HFF-Myc (cell line): Measurements from ENCODE around the gene APOD.
A peak's percentile ranks its signal among the peaks of the same experiment; 100 is the strongest.
"Not testable (repeated sequence)": the region's sequence is repeated elsewhere in the genome, so short reads cannot be mapped to it uniquely, and the experiment has no call there.

Experiments
- DNase-seq: peaks from one replicate; pipeline ENCODE4 v3.0.0-alpha.2; 2011; ENCODE audit warnings: low read depth; ENCODE audit errors: extremely low read depth
- H3K4me3 ChIP-seq: replicated peaks from 2 replicates; pipeline ENCODE4 v1.5.1; 2011; ENCODE audit warnings: low read depth, mild to moderate bottlenecking, control low read depth, low read length
- TF ChIP-seq, protein P1 (sequence below): IDR thresholded peaks from 2 replicates; pipeline ENCODE4 v1.5.1; 2012; ENCODE audit warnings: mild to moderate bottlenecking, low read depth, low read length, control low read depth; ENCODE audit errors: missing control alignments

APOD gene

DNA sequence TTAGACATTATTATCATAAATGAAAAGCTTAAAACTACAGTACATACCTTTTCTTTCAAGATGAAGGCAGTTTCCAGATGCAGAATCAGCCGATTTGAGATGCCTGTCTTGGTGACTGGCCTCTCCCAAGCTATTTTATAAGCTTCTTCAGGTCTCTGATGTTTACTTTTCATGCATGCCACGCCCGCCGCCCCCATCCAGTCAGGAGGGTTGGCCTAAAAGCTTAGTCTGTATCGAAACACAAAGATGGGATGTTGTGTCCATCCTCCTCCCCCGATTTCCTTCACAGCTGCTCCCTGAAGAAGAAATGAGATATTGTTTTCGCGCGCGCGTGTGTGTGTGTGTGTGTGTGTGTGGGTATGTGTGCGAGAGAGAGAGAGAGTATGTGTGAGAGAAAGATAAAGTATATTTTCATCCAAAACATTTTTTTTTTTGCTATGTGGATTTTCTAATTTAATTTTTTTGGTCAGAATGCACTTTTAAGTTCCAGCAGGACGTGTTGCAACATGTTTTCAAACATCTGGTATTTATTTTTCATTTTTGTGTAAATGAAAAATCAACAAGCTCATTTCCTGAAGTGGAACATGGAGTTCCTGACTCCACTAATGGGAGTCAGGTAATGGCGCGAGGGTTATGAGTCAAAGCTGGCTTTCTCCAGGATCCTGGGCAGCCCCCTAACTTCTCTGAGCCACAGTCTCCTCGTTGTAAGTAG is at the start of gene APOD:
Gene APOD (minus strand): TSS at position 110 of the 712 bp plus-strand sequence. CDS start 4,479 bp downstream, outside the sequence.
- peak; percentile 60 for DNase-seq
- TF ChIP-seq, protein P1, sequence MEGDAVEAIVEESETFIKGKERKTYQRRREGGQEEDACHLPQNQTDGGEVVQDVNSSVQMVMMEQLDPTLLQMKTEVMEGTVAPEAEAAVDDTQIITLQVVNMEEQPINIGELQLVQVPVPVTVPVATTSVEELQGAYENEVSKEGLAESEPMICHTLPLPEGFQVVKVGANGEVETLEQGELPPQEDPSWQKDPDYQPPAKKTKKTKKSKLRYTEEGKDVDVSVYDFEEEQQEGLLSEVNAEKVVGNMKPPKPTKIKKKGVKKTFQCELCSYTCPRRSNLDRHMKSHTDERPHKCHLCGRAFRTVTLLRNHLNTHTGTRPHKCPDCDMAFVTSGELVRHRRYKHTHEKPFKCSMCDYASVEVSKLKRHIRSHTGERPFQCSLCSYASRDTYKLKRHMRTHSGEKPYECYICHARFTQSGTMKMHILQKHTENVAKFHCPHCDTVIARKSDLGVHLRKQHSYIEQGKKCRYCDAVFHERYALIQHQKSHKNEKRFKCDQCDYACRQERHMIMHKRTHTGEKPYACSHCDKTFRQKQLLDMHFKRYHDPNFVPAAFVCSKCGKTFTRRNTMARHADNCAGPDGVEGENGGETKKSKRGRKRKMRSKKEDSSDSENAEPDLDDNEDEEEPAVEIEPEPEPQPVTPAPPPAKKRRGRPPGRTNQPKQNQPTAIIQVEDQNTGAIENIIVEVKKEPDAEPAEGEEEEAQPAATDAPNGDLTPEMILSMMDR = no peak

GRCh38 chr3:195633351-195633750 is 49.6 kb upstream of the APOD start:
- DNase-seq = not testable (repeated sequence)

More for the DNA sequence above, at the start of gene APOD:
- peak within 1 kb of the TSS; percentile 23 for H3K4me3 ChIP-seq

GRCh38 chr3:195632501-195633185 is 48.9 kb upstream of the APOD start:
- not testable (repeated sequence) for DNase-seq, H3K4me3 ChIP-seq

More at GRCh38 chr3:195633351-195633750, 49.6 kb upstream of the APOD start:
- H3K4me3 ChIP-seq = not testable (repeated sequence)

DNA sequence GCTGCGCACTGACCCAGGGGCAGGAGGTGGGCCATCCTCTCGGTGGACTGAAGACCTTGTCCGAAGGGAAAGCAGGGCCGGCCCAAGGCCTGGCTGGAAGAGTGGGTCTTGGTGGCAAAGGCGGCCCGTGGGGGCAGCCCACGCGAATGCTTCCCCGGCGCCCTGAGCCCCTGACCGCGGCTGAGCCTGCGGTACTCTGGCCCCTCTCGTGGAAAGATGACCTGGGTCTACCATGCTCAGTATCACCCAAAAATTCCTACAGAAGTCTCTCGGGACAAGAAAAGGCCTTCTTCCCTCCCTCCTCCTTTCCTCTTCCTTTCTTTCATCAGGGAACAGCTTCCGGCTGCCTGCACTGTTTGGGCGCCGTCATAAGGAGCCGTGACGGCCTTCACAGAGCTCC is 48.3 kb upstream of the APOD start:
- H3K4me3 ChIP-seq, DNase-seq: not testable (repeated sequence)

DNA sequence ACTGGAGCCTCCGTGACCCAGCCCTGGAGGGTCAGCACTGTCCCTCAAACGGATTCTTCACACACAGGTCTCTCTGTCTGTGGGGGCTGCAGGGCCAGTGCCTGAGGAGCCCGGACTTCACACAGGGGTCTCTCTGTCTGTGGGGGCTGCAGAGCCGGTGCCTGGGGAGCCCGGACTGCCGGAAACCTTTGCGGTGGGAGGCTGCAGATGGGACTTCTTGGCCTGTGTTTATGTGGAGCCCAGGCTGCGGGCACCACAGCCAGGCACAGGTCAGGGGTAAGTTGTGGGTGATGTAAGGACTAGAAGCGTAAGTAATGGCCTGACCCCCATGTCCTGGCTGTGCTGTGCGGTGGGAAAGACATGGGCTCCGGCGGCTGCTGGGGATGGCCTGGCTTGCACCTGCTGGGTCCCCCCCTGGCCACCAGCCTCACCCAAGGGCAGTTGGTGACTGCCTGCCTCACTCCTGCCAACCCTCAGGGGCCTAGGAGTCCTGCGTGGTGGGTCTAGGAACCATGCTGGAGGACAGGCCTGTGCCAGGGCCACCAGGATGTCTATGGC is 47.3 kb upstream of the APOD start:
- H3K4me3 ChIP-seq = not testable (repeated sequence)

DNA sequence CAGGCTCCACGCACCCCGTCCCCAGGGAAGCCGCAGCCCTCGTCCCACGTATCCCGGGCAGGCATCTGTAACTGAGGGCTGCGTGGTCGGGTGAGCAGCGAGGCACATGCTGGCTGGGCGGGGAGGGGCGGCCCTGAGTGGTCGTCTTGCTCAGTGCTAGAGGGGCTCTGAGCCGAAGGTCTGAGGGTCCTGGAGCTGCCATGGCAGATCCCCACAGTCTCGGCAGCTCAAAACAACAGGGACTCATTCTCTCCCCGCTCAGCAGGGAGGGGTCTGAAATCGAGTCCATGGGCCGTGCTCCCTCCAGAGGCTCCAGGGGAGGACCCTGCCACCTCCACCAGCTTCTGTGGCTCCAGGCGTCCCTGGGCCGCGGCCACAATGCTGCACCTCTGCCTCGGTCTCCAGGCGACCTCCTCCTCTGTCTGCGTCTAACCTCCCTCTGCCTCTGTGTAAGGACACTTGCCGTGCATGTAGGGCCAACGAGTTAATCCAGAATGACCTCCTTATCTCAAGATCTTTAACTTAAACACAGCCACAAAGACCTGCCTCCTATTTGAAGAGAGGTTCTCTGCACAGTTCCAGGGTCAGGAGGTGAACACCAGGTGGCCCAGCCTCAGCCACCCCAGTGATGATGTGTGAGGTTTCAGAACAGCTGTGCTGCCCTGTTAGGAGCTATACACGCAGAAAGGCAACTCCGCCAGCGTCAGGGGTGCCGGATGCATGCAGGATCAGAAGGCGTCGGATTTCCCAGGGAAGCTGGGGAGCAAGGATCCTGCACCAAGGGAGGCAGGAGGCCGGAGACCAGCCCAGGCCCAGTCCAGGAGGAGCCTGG is 46.6 kb upstream of the APOD start:
- not testable (repeated sequence) for H3K4me3 ChIP-seq, DNase-seq

More for the DNA sequence above, 47.3 kb upstream of the APOD start:
- not testable (repeated sequence) for DNase-seq

- not testable (repeated sequence) for H3K4me3 ChIP-seq, DNase-seq
Measured at GRCh38 chr3:195629682-195630081, 45.9 kb upstream of the APOD start.

GRCh38 chr3:195628386-195628920 is 44.7 kb upstream of the APOD start:
- not testable (repeated sequence) for DNase-seq, H3K4me3 ChIP-seq

GRCh38 chr3:195627515-195628385 is 44.0 kb upstream of the APOD start:
- DNase-seq, H3K4me3 ChIP-seq: not testable (repeated sequence)

- not testable (repeated sequence) for DNase-seq, H3K4me3 ChIP-seq
Measured at GRCh38 chr3:195624603-195625560, 41.1 kb upstream of the APOD start.

GRCh38 chr3:195624171-195624570 is 40.4 kb upstream of the APOD start:
- not testable (repeated sequence) for H3K4me3 ChIP-seq, DNase-seq

DNA sequence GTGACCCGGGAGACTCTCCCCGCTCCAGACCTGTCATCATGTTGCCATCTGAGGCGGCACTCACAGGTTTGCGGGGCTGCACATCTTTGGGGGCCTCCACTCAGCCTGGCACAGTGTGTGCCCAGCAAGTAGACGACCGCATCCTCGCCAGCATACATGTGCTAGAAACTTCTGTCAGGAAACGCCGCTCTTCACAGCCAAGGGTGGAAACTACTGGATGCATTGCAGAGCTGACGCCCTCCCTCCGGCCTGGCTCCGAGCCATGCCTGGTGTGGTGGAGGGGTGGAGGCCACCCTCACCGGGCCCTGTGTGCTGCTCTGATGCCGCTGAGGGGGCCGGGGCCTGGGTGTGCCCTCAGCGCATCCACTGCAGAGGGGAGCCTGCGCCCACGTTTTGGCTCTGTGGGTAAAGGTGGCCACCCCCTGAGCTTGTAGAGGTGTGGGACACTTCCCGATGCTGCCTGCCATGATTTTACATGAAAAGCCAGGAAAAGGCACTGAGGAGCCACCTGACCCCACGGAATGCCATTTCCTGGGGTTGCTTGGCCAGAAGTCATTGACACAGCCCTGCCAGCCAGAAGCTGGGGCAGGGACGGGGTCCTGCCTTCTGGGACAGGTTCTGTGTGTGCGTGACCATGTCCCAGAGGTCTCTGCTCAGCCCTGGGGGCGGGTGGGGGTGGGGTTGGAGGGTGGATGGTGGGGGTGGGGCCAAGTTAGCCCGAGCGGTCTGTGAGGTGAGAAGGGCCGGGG is 39.7 kb upstream of the APOD start:
- DNase-seq, H3K4me3 ChIP-seq: not testable (repeated sequence)

- not testable (repeated sequence) for H3K4me3 ChIP-seq, DNase-seq
Measured at GRCh38 chr3:195622523-195623170, 38.9 kb upstream of the APOD start.

GRCh38 chr3:195622012-195622411 is 38.3 kb upstream of the APOD start:
- not testable (repeated sequence) for DNase-seq, H3K4me3 ChIP-seq
